GM12872 (cell line): ENCODE data around the gene MIDN.
A peak's percentile ranks its signal among the peaks of the same experiment; 100 is the strongest.

Experiments used
- TF ChIP-seq, protein P1 (sequence below): IDR thresholded peaks from 3 replicates; pipeline ENCODE4 v1.5.1; 2011; ENCODE audit warnings: low read depth, mild to moderate bottlenecking, low read length, moderate library complexity; ENCODE audit not compliant: insufficient read depth

The MIDN gene

DNA sequence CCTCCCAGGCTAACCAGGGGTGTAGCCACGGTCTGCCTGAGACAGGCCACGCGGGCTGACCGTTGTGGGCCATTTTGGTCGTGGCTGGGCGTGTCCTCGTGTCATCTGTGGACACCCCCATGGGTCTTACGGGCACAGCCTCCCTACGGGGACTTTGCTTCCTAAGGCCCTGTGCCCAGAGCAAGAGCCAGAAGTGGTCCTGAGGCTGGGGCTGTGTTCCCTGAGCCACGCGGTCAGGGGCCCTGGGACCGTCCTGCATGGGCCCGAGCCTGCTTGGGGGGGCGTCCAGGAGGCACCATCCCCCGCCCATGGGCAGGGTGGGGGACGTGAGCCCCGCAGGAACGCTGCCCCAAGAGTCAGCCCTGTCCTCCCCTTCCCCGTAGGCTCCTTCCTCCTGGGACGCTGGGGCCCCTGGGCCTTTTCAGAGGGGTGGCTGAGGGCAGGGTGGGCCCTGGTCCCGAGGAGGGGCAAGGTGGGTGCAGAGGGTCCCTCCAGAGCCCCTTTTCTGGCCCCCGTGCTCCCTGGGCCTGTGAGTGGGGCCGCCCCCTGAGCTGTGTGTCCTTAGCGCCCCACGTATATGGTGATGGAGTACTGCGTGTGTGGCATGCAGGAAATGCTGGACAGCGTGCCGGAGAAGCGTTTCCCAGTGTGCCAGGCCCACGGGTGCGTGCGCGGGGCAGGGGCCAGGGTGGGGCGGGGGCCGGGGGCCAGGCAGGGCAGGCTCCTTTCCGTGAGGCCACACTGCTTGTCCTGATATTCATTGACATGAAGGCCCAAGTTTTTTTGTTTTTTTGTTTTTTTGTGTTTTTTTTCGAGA is 29.4 kb upstream of the MIDN start:
- TF ChIP-seq, protein P1, sequence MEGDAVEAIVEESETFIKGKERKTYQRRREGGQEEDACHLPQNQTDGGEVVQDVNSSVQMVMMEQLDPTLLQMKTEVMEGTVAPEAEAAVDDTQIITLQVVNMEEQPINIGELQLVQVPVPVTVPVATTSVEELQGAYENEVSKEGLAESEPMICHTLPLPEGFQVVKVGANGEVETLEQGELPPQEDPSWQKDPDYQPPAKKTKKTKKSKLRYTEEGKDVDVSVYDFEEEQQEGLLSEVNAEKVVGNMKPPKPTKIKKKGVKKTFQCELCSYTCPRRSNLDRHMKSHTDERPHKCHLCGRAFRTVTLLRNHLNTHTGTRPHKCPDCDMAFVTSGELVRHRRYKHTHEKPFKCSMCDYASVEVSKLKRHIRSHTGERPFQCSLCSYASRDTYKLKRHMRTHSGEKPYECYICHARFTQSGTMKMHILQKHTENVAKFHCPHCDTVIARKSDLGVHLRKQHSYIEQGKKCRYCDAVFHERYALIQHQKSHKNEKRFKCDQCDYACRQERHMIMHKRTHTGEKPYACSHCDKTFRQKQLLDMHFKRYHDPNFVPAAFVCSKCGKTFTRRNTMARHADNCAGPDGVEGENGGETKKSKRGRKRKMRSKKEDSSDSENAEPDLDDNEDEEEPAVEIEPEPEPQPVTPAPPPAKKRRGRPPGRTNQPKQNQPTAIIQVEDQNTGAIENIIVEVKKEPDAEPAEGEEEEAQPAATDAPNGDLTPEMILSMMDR = no peak

DNA sequence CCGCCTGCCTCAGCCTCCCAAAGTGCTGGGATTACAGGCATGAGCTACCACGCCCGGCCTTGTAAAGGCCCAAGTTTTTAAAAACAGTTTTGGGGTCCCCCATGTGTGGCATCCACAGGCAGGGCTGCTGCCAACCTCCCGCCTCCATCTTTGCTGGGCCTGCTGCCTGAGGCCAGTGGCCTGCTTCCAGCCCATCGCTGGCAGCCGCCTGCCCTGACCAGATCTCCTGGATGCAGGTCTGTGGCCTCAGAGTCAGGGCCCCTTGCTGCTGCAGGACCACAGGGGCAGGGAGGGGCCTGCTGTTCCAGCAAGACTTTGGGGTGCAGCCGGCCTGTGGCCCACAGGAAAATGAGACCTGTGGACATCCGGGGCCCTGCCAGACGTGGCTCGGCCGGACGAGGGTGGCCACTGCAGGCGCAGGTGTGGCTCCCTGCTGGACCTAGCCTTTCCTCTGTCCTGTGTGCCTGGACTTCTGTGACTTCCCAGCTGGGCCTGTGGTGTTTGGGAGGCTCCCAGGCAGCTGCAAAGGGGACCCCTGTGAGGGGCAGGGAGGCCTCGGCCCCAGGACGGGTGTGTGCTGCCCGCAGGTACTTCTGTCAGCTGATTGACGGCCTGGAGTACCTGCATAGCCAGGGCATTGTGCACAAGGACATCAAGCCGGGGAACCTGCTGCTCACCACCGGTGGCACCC is 28.5 kb upstream of the MIDN start:
- TF ChIP-seq, protein P1 = no peak

DNA sequence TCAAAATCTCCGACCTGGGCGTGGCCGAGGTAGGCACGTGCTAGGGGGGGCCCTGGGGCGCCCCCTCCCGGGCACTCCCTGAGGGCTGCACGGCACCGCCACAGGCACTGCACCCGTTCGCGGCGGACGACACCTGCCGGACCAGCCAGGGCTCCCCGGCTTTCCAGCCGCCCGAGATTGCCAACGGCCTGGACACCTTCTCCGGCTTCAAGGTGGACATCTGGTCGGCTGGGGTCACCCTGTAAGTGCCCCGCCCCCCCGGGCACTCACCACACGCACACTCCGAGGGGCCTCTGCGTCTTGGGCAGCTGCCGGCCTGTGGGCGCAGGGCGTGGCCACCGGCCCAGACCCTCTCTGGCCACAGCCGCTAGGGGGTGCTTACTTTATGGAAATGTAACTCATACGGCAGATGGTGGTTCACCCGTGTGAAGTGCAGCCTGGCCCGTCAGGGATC is 27.9 kb upstream of the MIDN start:
- TF ChIP-seq, protein P1 = peak; percentile 62

DNA sequence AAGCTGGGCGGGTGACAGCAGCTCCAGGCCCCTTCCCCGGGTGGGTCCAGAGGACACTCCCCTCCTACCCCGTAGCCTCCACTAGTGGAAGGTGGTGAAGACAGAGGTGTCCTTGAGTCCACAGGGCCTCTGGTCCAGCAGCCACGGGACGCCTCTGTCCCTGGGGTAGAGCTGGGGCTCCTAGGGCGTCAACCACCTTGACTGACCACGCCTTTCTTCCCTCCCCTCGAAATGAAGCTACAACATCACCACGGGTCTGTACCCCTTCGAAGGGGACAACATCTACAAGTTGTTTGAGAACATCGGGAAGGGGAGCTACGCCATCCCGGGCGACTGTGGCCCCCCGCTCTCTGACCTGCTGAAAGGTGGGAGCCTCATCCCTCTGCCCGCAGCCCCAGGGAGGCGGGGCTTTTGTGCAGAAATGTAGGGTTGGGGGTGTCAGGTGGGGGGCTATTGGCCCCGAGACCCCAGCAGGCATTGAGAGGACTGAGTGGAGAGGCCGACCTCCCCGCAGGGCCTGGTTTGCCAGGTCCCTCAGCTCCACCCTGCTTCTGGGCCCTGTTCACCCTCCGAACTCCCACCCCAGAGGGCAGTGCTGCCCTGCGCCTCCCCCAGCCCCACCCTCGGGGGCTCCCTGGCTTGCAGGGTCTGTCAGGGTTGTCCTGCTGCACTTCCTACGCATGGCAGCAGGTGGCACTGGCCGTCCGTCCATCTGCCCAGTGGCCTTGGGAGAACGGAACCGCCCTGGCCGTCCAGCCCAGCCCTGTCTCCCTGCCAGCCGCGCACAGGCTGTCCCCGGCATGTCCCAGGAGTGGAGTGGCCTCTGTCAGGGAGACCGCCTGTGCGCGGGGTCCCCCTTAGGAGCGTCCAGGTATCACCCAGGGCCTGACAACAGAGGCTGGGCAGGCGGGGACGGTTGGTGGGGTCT is 27.1 kb upstream of the MIDN start:
- TF ChIP-seq, protein P1 = peak; percentile 39; the same call in 2 of the 3 replicates

DNA sequence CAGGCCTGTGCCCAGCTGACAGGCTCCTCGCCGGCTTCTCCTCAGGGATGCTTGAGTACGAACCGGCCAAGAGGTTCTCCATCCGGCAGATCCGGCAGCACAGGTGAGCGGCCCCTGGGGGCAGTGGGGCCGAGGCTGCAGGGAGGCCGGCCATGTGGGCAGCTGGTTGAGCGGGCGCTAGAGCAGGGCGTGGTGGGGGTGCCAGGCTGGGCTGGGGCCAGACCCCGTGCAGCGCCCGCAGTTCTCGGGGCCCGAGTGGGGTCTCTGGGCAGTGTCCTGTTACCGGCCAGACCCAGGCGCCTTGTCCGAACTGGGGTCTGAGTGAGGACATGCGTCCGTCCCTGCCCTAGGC is 26.5 kb upstream of the MIDN start:
- TF ChIP-seq, protein P1 = no peak

DNA sequence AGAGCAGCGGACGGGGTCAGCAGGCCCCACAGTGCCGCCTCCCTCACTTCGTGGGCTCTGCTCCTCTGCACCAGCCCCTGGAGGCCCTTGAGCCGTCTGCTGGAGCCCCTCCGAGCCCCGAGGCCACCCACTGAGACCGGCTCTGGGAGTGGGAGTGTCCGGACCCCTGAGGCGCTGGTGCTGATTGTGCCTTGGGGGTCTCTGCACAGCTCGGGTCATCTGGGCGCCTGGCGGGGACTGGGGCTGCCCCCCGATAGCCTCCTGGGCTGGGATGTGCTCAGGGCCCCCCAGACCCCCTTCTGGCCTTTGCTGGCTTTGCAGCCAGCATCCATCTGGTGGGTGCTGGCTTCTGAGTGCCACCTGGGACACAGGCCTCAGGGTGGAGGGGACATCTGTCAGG is 26.0 kb upstream of the MIDN start:
- TF ChIP-seq, protein P1 = peak; percentile 27; the same call in 2 of the 3 replicates
